H1 (cell line): Measurements from ENCODE around the gene ACSL3. TPM values are rescaled to one million over a fixed set of nuclear protein-coding genes. Genes with fewer than 3 reads are reported as not detected.

ENCODE experiments used
- CTCF ChIA-PET: fragments of 300-600 bp; sonication (Branson Sonifier 250); formaldehyde crosslinking; loops from one replicate; lab custom pipeline; 2021; ENCODE audit not compliant: partially characterized antibody; lab: Charles Lee
- POLR2A ChIA-PET: fragments of 300-600 bp; sonication (Branson Sonifier 250); formaldehyde crosslinking; loops from one replicate; lab custom pipeline; 2021; ENCODE audit warnings: inconsistent platforms; ENCODE audit not compliant: partially characterized antibody; lab: Charles Lee
- DNase-seq, 2 experiments: peaks; one replicate each; pipeline versions ENCODE4 v3.0.0 to v3.0.0-alpha.2; 2010 to 2022; ENCODE audit warnings: low spot score in 2 of 2, low read depth in 1 of 2, mixed read lengths in 1 of 2
- FAIRE-seq: peaks from 2 replicates; lab custom pipeline; 2011; peaks lifted over from hg19 to GRCh38; lab: Jason Lieb, UNC
- H2AFZ ChIP-seq: 2 replicates; pipeline ENCODE4 v1.8.1; 2012; ENCODE audit warnings: low read length, inconsistent platforms
- H2AK5ac ChIP-seq: 2 replicates; pipeline ENCODE4 v1.6.1; 2013; ENCODE audit warnings: low read depth, low read length
- H2BK120ac ChIP-seq: replicated peaks from 2 replicates; pipeline ENCODE3; 2013; ENCODE audit warnings: low read depth, low read length, inconsistent platforms
- H2BK12ac ChIP-seq: 2 replicates; pipeline ENCODE4 v1.6.1; 2013; ENCODE audit warnings: low read depth, low read length
- H2BK15ac ChIP-seq: 2 replicates; pipeline ENCODE4 v1.6.1; 2013; ENCODE audit warnings: low read length
- H2BK20ac ChIP-seq: 2 replicates; pipeline ENCODE4 v1.6.1; 2013; ENCODE audit warnings: low read length
- H2BK5ac ChIP-seq: 2 replicates; pipeline ENCODE4 v1.6.1; 2013; ENCODE audit warnings: low read depth, low read length
- H3K14ac ChIP-seq: 2 replicates; pipeline ENCODE4 v1.6.1; 2013; ENCODE audit warnings: inconsistent platforms; ENCODE audit not compliant: insufficient read length
- H3K18ac ChIP-seq: 2 replicates; pipeline ENCODE4 v1.6.1; 2013; ENCODE audit warnings: low read length; ENCODE audit errors: extremely low read depth
- H3K23ac ChIP-seq: 2 replicates; pipeline ENCODE4 v1.6.1; 2013; ENCODE audit warnings: inconsistent platforms; ENCODE audit not compliant: insufficient read length
- H3K23me2 ChIP-seq: 2 replicates; pipeline ENCODE4 v1.6.1; 2013; ENCODE audit warnings: low read depth, low read length
- H3K27ac ChIP-seq: 2 replicates; pipeline ENCODE4 v1.6.1; 2011; ENCODE audit warnings: low read depth, low read length, inconsistent platforms
- H3K27me3 ChIP-seq, 4 experiments: replicated peaks in 1 of 4; 1 replicate in 1 of 4; 2 replicates in 3 of 4; pipeline versions ENCODE4 v1.6.1 to v1.8.1; 2011 to 2013; ENCODE audit warnings: low read length in 3 of 4, mild to moderate bottlenecking in 3 of 4, inconsistent platforms in 2 of 4, mixed read lengths in 2 of 4, moderate library complexity in 1 of 4; ENCODE audit not compliant: control insufficient read depth in 3 of 4, insufficient read depth in 3 of 4; ENCODE audit errors: extremely low read depth in 1 of 4
- H3K36me3 ChIP-seq, 4 experiments: 2 replicates each; pipeline versions ENCODE4 v1.6.1 to v1.8.1; 2011 to 2013; ENCODE audit warnings: mild to moderate bottlenecking in 4 of 4, low read length in 3 of 4, moderate library complexity in 2 of 4, control low read depth in 1 of 4, inconsistent platforms in 1 of 4; ENCODE audit not compliant: insufficient read depth in 4 of 4, control insufficient read depth in 2 of 4
- H3K4ac ChIP-seq: replicated peaks from 2 replicates; pipeline ENCODE3; 2013; ENCODE audit warnings: low read length, low read depth, mixed read lengths, inconsistent platforms; ENCODE audit not compliant: insufficient read length
- H3K4me1 ChIP-seq, 4 experiments: replicated peaks in 1 of 4; 1 replicate in 1 of 4; 2 replicates in 3 of 4; pipeline versions ENCODE4 v1.6.1 to v1.8.1; 2011 to 2013; ENCODE audit warnings: low read length in 3 of 4, inconsistent platforms in 2 of 4, mixed read lengths in 1 of 4; ENCODE audit not compliant: insufficient read depth in 4 of 4, control insufficient read depth in 3 of 4
- H3K4me2 ChIP-seq, 2 experiments: 2 replicates each; pipeline versions ENCODE4 v1.6.1 to v1.8.1; 2011 to 2013; ENCODE audit warnings: low read depth in 2 of 2, low read length in 2 of 2, control low read depth in 1 of 2, inconsistent platforms in 1 of 2, mild to moderate bottlenecking in 1 of 2; ENCODE audit not compliant: insufficient read depth in 1 of 2
- H3K4me3 ChIP-seq, 4 experiments: fragments of 200-600, 300-600 bp in 1 of 4; sonication (generic), shearing (Covaris generic), sonication (Bioruptor Twin) in 1 of 4; 2 replicates each; pipeline versions ENCODE4 v1.5.1 to v1.8.1; 2011 to 2016; ENCODE audit warnings: low read length in 4 of 4, low read depth in 3 of 4, control low read depth in 2 of 4, inconsistent platforms in 2 of 4, mild to moderate bottlenecking in 2 of 4, mixed read lengths in 1 of 4, moderate library complexity in 1 of 4; ENCODE audit not compliant: insufficient read depth in 2 of 4; ENCODE audit errors: extremely low read depth in 1 of 4
- H3K56ac ChIP-seq: replicated peaks from 2 replicates; pipeline ENCODE3; 2013; ENCODE audit warnings: low read depth, mild to moderate bottlenecking, mixed read lengths, low read length, inconsistent platforms; ENCODE audit not compliant: insufficient read length
- H3K79me1 ChIP-seq: 2 replicates; pipeline ENCODE4 v1.6.1; 2013; ENCODE audit warnings: low read depth, low read length, control low read depth
- H3K79me2 ChIP-seq, 2 experiments: 2 replicates each; pipeline versions ENCODE4 v1.6.1 to v1.8.1; 2012 to 2013; ENCODE audit warnings: low read length in 2 of 2, mild to moderate bottlenecking in 2 of 2, inconsistent platforms in 1 of 2; ENCODE audit not compliant: insufficient read depth in 2 of 2, control insufficient read depth in 1 of 2
- H3K9ac ChIP-seq, 4 experiments: replicated peaks in 1 of 4; 1 replicate in 1 of 4; 2 replicates in 3 of 4; pipeline versions ENCODE4 v1.6.1 to v1.8.1; 2011 to 2013; ENCODE audit warnings: low read depth in 3 of 4, low read length in 3 of 4, control low read depth in 2 of 4, mild to moderate bottlenecking in 2 of 4, moderate library complexity in 2 of 4, inconsistent platforms in 1 of 4; ENCODE audit errors: extremely low read depth in 1 of 4
- H3K9me3 ChIP-seq, 2 experiments: 2 replicates each; pipeline versions ENCODE4 v1.6.1 to v1.8.1; 2012 to 2013; ENCODE audit warnings: mild to moderate bottlenecking in 2 of 2, moderate library complexity in 2 of 2, control low read depth in 1 of 2, inconsistent platforms in 1 of 2, low read depth in 1 of 2, low read length in 1 of 2, mixed read lengths in 1 of 2; ENCODE audit not compliant: insufficient read depth in 2 of 2
- H4K20me1 ChIP-seq, 2 experiments: replicated peaks in 1 of 2; 2 replicates each; pipeline versions ENCODE3 to v1.8.1; 2011 to 2013; ENCODE audit warnings: inconsistent platforms in 2 of 2, low read length in 2 of 2, mild to moderate bottlenecking in 1 of 2; ENCODE audit not compliant: insufficient read depth in 2 of 2, control insufficient read depth in 1 of 2
- H4K5ac ChIP-seq: 2 replicates; pipeline ENCODE4 v1.6.1; 2013; ENCODE audit warnings: low read length, low read depth, mixed read lengths, inconsistent platforms; ENCODE audit not compliant: insufficient read length
- H4K8ac ChIP-seq: 2 replicates; pipeline ENCODE4 v1.8.0; 2013; ENCODE audit warnings: mild to moderate bottlenecking, moderate library complexity, low read length, inconsistent platforms; ENCODE audit not compliant: insufficient read depth; ENCODE audit errors: extremely low read depth
- H4K91ac ChIP-seq: replicated peaks from 2 replicates; pipeline ENCODE3; 2013; ENCODE audit warnings: low read length, mixed read lengths, inconsistent platforms; ENCODE audit not compliant: insufficient read length
- CBX5 ChIP-seq: fragments of 300-800, 300-1000 bp; sonication (generic); IDR thresholded peaks from 2 replicates; pipeline ENCODE4 v1.7.1; 2016; ENCODE audit warnings: antibody characterized with exemption, low read length, low read depth
- CHD2 ChIP-seq: IDR thresholded peaks from 2 replicates; pipeline ENCODE4 v1.6.1; 2012; ENCODE audit warnings: low read length, improper control_type of control experiment
- CREB1 ChIP-seq: IDR thresholded peaks from 2 replicates; pipeline ENCODE4 v1.6.1; 2012; ENCODE audit warnings: inconsistent platforms
- EP300 ChIP-seq, 2 experiments: IDR thresholded peaks; 1 replicate in 1 of 2; 2 replicates in 1 of 2; pipeline ENCODE4 v1.6.1; 2011 to 2012; ENCODE audit warnings: low read depth in 2 of 2, low read length in 2 of 2, mild to moderate bottlenecking in 2 of 2, borderline replicate concordance in 1 of 2, inconsistent platforms in 1 of 2, moderate library complexity in 1 of 2
- EZH2 ChIP-seq: fragments of 200-600 bp; sonication (generic); IDR thresholded peaks from 2 replicates; pipeline ENCODE4 v1.7.1; 2012; ENCODE audit warnings: low read depth, mild to moderate bottlenecking, moderate library complexity, low read length, inconsistent platforms; ENCODE audit not compliant: severe bottlenecking
- KDM1A ChIP-seq: fragments of 200-600, 300-600 bp; sonication (generic); IDR thresholded peaks from 2 replicates; pipeline ENCODE4 v1.7.1; 2016; ENCODE audit warnings: mild to moderate bottlenecking, low read length, borderline replicate concordance
- NANOG ChIP-seq: IDR thresholded peaks from 2 replicates; pipeline ENCODE4 v1.6.1; 2011; ENCODE audit warnings: low read length, low read depth, mild to moderate bottlenecking, inconsistent platforms; ENCODE audit not compliant: insufficient read depth, poor library complexity, severe bottlenecking
- POLR2AphosphoS5 ChIP-seq: IDR thresholded peaks from 2 replicates; pipeline ENCODE4 v1.6.1; 2011; ENCODE audit warnings: low read depth, low read length
- RFX5 ChIP-seq: IDR thresholded peaks from 2 replicates; pipeline ENCODE4 v1.6.1; 2011; ENCODE audit warnings: low read depth, low read length, improper control_type of control experiment, borderline replicate concordance
- RNF2 ChIP-seq: fragments of 200-900, 300-1000 bp; sonication (generic); IDR thresholded peaks from 2 replicates; pipeline ENCODE4 v1.7.1; 2016; ENCODE audit warnings: borderline replicate concordance, low read depth, mild to moderate bottlenecking, antibody characterized with exemption, low read length; ENCODE audit not compliant: poor library complexity, severe bottlenecking; ENCODE audit errors: missing control alignments
- SAP30 ChIP-seq: fragments of 300-600 bp; sonication (generic); IDR thresholded peaks from 2 replicates; pipeline ENCODE4 v1.7.1; 2012; ENCODE audit warnings: low read length, moderate library complexity, mild to moderate bottlenecking, inconsistent platforms; ENCODE audit not compliant: insufficient read depth, insufficient replicate concordance
- WGBS, 2 experiments: shearing (Covaris generic) in 1 of 2; methylation state at CpG; one replicate each; pipeline versions ENCODE4 v1.1.6 to v1.1.7; 2013 to 2015; ENCODE audit warnings: low lambda C conversion rate in 2 of 2, mixed read lengths in 2 of 2, inconsistent platforms in 1 of 2, low coverage in 1 of 2, missing lambda C conversion rate in 1 of 2; ENCODE audit not compliant: insufficient replicate concordance in 2 of 2, insufficient coverage in 1 of 2, insufficient read length in 1 of 2; ENCODE audit errors: extremely low coverage in 1 of 2, missing lambda C conversion rate in 1 of 2; 5-methylcytosine and 5-hydroxymethylcytosine counted together
- polyA plus RNA-seq, 7 experiments: library from polyadenylated mRNA; depleted of rRNA in 3 of 7; stranded (reverse) in 5 of 7; unstranded in 2 of 7; fragments of >200 nt in 5 of 7; fragments of 200-250 nt in 2 of 7; gene quantifications; 1 replicate in 5 of 7; 2 replicates in 1 of 7; 4 replicates in 1 of 7; pipeline versions ENCODE4 v1.2.1 to v1.2.3, GENCODE V29; 2011 to 2013; ENCODE audit warnings: missing spikeins in 2 of 7, mixed read lengths in 2 of 7
- total RNA-seq: library from RNA; stranded (reverse); fragmentation: NEBNext Ultra II Directional; extraction: Animal tissue kit (Norgen Biotek cat#: 25700); gene quantifications from 2 replicates; pipeline ENCODE4 v1.2.1, GENCODE V29; 2021

Gene ACSL3
- total and polyA plus RNA-seq, 2 of the 8 experiments (the other 6 are each of a cell fraction or from before 2014, with no cell fraction given): 37.5 to 98.1 TPM

- H3K79me1 ChIP-seq: no peaks in the 10 kb centered on the region
- H3K27ac ChIP-seq: no peak overlapping the region
- FAIRE-seq: no peak
- no peak overlapping the region for H2AFZ ChIP-seq
- POLR2A ChIA-PET: interaction anchor here (2.0 kb wide), 1 partner anchor 238 kb away, joined by 6 read pairs; no protein-coding TSS in a partner anchor
- no peak overlapping the region for H4K8ac ChIP-seq
- H2BK15ac ChIP-seq: 0 out of 2 replicates have a peak overlapping the region, but pooled peaks have one; percentile 48
- no peak overlapping the region for H3K4me2 ChIP-seq
- peaks cover 0 to 3% (median 1%) of the 10 kb centered on the region in 4 experiments; a peak in 3 of 7 replicates for H3K4me1 ChIP-seq
- H4K20me1 ChIP-seq: no peaks in the 10 kb centered on the region
- WGBS, 2 experiments: 95% methylated on average over 3 of the region's 3 CpGs; no CpG with 5 or more reads in 1 of the 2 experiments
- CTCF ChIA-PET: interaction anchor here (0.8 to 4.2 kb wide), 12 partner anchors 11 to 818 kb away, joined by 3 to 39 read pairs (median 3); no protein-coding TSS in a partner anchor
- peaks cover 0 to 1% (median 0%) of the 10 kb centered on the region in 4 experiments; a peak in 1 of 7 replicates for H3K27me3 ChIP-seq
- no peak overlapping the region for H3K9ac ChIP-seq
- H2BK120ac ChIP-seq: no peak overlapping the region
- H4K91ac ChIP-seq: no peak overlapping the region
- H3K23ac ChIP-seq: no peak overlapping the region
- H3K79me2 ChIP-seq: no peaks in the 10 kb centered on the region
- peak overlapping the region; percentile 51; the same call in 1 of the 2 replicates for H2BK12ac ChIP-seq
- no peak overlapping the region for H4K5ac ChIP-seq
- H3K23me2 ChIP-seq: no peaks in the 10 kb centered on the region
- H3K36me3 ChIP-seq: no peaks in the 10 kb centered on the region
- H3K4me3 ChIP-seq: no peak overlapping the region
- DNase-seq: no peak
- H2BK5ac ChIP-seq: 0 out of 2 replicates have a peak overlapping the region, but pooled peaks have one; percentile 53
- no peak overlapping the region for H2AK5ac ChIP-seq
- H2BK20ac ChIP-seq: 0 out of 2 replicates have a peak overlapping the region, but pooled peaks have one; percentile 0
- H3K14ac ChIP-seq: no peak overlapping the region
- no peak overlapping the region for H3K56ac ChIP-seq
- H3K9me3 ChIP-seq: peaks cover 12 to 20% of the 10 kb centered on the region in 2 experiments
- TF ChIP-seq NANOG (no peak), SAP30 (no peak), CBX5 (no peak), RFX5 (no peak), EP300 (IDR thresholded peaks at IDR 0.05; ENCODE audit: borderline replicate concordance in 1 of 2, low read depth in 2 of 2, low read length in 2 of 2) (no peak), POLR2AphosphoS5 (no peak), CREB1 (no peak), KDM1A (no peak), EZH2 (no peak), CHD2 (no peak), RNF2 (no peak)
- H3K4ac ChIP-seq: no peak overlapping the region
- no peak overlapping the region; the same call in 1 of the 2 replicates for H3K18ac ChIP-seq
Observed at GRCh38 chr2:222982909-222983265, 122.1 kb downstream of the ACSL3 start.
